ENCODE measurements around the gene PMM2.

DNA sequence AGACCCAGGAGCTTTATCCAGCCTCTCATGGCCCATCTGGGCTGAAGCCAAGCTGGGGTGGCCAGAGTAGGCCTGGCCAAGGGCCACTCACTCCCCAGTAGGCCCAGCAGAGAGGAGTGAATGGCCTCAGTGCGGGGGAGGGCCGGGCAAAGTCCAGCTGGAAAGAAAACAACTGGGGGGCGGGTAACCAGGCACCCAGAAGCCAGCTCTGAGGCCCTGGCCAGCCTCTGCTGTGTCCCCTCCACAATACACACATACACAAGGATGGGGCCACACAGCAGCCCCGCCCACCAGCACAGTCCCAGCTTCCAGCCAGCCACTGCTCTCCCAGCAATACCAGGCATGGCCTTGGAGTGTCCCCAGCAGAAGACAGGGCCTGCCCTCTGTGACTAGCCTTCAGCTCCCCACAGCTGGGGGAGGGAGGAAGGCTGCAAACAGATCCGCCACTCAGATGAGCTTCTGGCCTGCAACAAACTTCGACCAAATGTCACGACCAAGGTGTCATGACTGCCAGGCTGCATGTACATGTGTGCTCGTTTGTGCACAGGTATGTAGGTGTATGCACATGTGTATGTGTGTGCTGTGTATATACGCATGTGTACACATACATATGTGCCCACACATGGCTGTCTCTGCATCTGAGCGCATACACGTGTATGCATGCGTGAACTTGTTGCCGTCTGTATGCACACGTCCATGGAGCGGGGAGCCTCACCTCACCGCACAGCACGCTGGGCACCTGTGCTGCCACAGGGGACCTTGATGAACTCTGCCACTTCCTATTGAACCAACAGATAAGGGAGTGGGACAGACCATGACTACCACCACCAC is 66.2 kb downstream of the PMM2 start:
- TF ChIP-seq POLR2AphosphoS5 (IDR thresholded peaks at IDR 0.05) (peak in 1 of 3 donors; percentile 27), POLR2A (IDR thresholded peaks at IDR 0.05) (no peak), EP300 (IDR thresholded peaks at IDR 0.05; ENCODE audit: low read depth) (no peak)
- TF ChIP-seq, protein P1, sequence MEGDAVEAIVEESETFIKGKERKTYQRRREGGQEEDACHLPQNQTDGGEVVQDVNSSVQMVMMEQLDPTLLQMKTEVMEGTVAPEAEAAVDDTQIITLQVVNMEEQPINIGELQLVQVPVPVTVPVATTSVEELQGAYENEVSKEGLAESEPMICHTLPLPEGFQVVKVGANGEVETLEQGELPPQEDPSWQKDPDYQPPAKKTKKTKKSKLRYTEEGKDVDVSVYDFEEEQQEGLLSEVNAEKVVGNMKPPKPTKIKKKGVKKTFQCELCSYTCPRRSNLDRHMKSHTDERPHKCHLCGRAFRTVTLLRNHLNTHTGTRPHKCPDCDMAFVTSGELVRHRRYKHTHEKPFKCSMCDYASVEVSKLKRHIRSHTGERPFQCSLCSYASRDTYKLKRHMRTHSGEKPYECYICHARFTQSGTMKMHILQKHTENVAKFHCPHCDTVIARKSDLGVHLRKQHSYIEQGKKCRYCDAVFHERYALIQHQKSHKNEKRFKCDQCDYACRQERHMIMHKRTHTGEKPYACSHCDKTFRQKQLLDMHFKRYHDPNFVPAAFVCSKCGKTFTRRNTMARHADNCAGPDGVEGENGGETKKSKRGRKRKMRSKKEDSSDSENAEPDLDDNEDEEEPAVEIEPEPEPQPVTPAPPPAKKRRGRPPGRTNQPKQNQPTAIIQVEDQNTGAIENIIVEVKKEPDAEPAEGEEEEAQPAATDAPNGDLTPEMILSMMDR (IDR thresholded peaks at IDR 0.05), result peak in 2 of 5 experiments; percentile 17 to 31

All from transverse colon (tissue), 4 donors.